GM12892 (cell line): Measurements from ENCODE around the gene GTF3C1.

Experiments used
- POLR2A ChIP-seq: IDR thresholded peaks from 2 replicates; pipeline ENCODE4 v1.6.1; 2011; ENCODE audit warnings: low read depth, low read length, control low read depth
- POLR2AphosphoS5 ChIP-seq: IDR thresholded peaks from 2 replicates; pipeline ENCODE4 v1.6.1; 2011; ENCODE audit warnings: low read depth, low read length, control low read depth

- TF ChIP-seq POLR2A = no peak
- TF ChIP-seq POLR2AphosphoS5 = no peak
Measured at GRCh38 chr16:27475561-27475960, 74.2 kb downstream of the GTF3C1 start.
